HepG2 (cell line): ENCODE results near the gene KIF13A. TPM values are rescaled to one million over a fixed set of nuclear protein-coding genes. Genes with fewer than 3 reads are reported as not detected.

Experiments
- ARNT2 ChIP-seq: sonication (generic); formaldehyde crosslinking; IDR thresholded peaks from 2 replicates; pipeline ENCODE4 v1.8.0; 2022; ENCODE audit warnings: mild to moderate bottlenecking, low read depth, missing genetic modification reagents, moderate library complexity
- EHMT2 ChIP-seq: fragments of 200-600 bp; sonication (generic); IDR thresholded peaks from 2 replicates; pipeline ENCODE4 v1.7.0; 2017; ENCODE audit warnings: antibody characterized with exemption, low read depth, low read length, borderline replicate concordance
- GABPB1 ChIP-seq: IDR thresholded peaks from 2 replicates; pipeline ENCODE4 v1.6.1; 2016; ENCODE audit warnings: mild to moderate bottlenecking, missing genetic modification reagents, moderate library complexity, missing compliant biosample characterization
- HIC2 ChIP-seq: sonication (generic); formaldehyde crosslinking; IDR thresholded peaks from 2 replicates; pipeline ENCODE4 v1.9.0; 2022; ENCODE audit warnings: low read depth, missing genetic modification reagents
- HIVEP1 ChIP-seq: sonication (generic); formaldehyde crosslinking; IDR thresholded peaks from 2 replicates; pipeline ENCODE4 v1.4.0; 2020; ENCODE audit warnings: mild to moderate bottlenecking, missing genetic modification reagents
- JARID2 ChIP-seq: sonication (generic); formaldehyde crosslinking; IDR thresholded peaks from 2 replicates; pipeline ENCODE4 v1.8.1; 2023; ENCODE audit warnings: missing genetic modification reagents, inconsistent platforms; ENCODE audit not compliant: insufficient replicate concordance
- PBX2 ChIP-seq: IDR thresholded peaks from 2 replicates; pipeline ENCODE4 v1.6.1; 2016; ENCODE audit warnings: control low read depth
- POLR2A ChIP-seq, 2 experiments: IDR thresholded peaks; 2 replicates each; pipeline ENCODE4 v1.6.1; 2011; ENCODE audit warnings: low read depth in 2 of 2, low read length in 2 of 2, mild to moderate bottlenecking in 1 of 2, moderate library complexity in 1 of 2; ENCODE audit not compliant: insufficient read depth in 1 of 2
- POLR2AphosphoS2 ChIP-seq: IDR thresholded peaks from 2 replicates; pipeline ENCODE4 v1.6.1; 2011; ENCODE audit warnings: low read depth, low read length, improper control_type of control experiment
- REL ChIP-seq: sonication (generic); formaldehyde crosslinking; conservative IDR thresholded peaks from 2 replicates; pipeline ENCODE4 v1.8.0; 2022; ENCODE audit warnings: mild to moderate bottlenecking, missing genetic modification reagents, moderate library complexity
- SIN3A ChIP-seq: IDR thresholded peaks from 2 replicates; pipeline ENCODE4 v1.6.1; 2011; ENCODE audit warnings: low read depth, mild to moderate bottlenecking, control low read depth, low read length, borderline replicate concordance
- SMAD1 ChIP-seq: sonication (generic); formaldehyde crosslinking; IDR thresholded peaks from 2 replicates; pipeline ENCODE4 v1.4.0; 2020; ENCODE audit warnings: missing genetic modification reagents, low read depth, mild to moderate bottlenecking, borderline replicate concordance
- THAP11 ChIP-seq: IDR thresholded peaks from 2 replicates; pipeline ENCODE4 v1.6.1; 2016; ENCODE audit warnings: missing biosample characterization, missing genetic modification reagents
- ZBTB42 ChIP-seq: sonication (generic); formaldehyde crosslinking; IDR thresholded peaks from 2 replicates; pipeline ENCODE4 v1.5.0; 2020; ENCODE audit warnings: mild to moderate bottlenecking, missing genetic modification reagents
- ZNF12 ChIP-seq: sonication (generic); formaldehyde crosslinking; IDR thresholded peaks from 2 replicates; pipeline ENCODE4 v1.5.0; 2020; ENCODE audit warnings: missing genetic modification reagents
- polyA plus RNA-seq, 8 experiments: library from polyadenylated mRNA; depleted of rRNA in 3 of 8; stranded (reverse) in 7 of 8; unstranded in 1 of 8; fragments of >200 nt; fragmentation: Illumina TruSeq in 4 of 8; extraction: Trizol in 4 of 8; gene quantifications; 2 replicates each; pipeline versions ENCODE4 v1.2.1 to v1.2.3, GENCODE V29; 2011 to 2016; ENCODE audit warnings: low read depth in 4 of 8, missing spikeins in 1 of 8, mixed read lengths in 1 of 8; ENCODE audit not compliant: insufficient read depth in 1 of 8
- total RNA-seq, 5 experiments: library from RNA; depleted of rRNA; stranded (reverse); fragments of >200 nt; fragmentation: Illumina TruSeq; extraction: Trizol; gene quantifications; 2 replicates each; pipeline ENCODE4 v1.2.3, GENCODE V29; 2016; ENCODE audit warnings: low read depth in 1 of 5
- TF ChIP-seq, protein P1 (sequence below): sonication (generic); formaldehyde crosslinking; IDR thresholded peaks from 2 replicates; pipeline ENCODE4 v1.4.0; 2020; ENCODE audit warnings: missing genetic modification reagents
- TF ChIP-seq, protein P2 (sequence below): sonication (generic); formaldehyde crosslinking; conservative IDR thresholded peaks from 2 replicates; pipeline ENCODE4 v1.8.0; 2022; ENCODE audit warnings: mild to moderate bottlenecking, moderate library complexity, missing genetic modification reagents
- TF ChIP-seq, protein P3 (sequence below): IDR thresholded peaks from 2 replicates; pipeline ENCODE4 v1.6.1; 2012; ENCODE audit warnings: low read length, improper control_type of control experiment

The KIF13A gene
- total and polyA plus RNA-seq, 2 of the 13 experiments (the other 11 are each of a cell fraction or from before 2014, with no cell fraction given): 21.1 to 37.2 TPM

DNA sequence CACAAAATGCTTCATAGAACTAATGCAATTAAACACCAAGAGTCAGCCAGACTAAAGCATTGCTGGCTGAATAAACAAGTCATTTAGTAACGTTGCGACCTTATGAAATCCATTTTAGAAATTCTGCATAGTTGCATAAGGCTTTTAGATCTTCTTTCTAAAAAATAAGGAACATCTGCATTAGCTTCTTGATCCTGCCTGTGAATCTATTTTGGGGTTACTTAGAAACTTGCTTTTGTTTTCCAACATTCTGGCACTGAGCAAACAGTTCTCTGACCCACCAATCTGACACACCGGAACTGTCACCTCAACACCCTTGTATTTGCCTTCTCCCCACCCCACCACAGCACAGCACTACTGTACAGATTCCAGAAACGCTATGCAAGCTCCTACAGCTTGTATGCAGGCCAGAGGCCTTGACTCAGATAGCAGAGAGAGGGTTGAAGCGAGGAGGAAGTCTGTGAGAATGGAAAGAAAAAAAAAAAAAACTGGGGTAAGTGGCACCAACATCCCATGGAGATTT is 55.0 kb downstream of the KIF13A start (continued):
- TF ChIP-seq GABPB1 (CRISPR knock-in tag): peak; percentile 61; the same call in 1 of the 2 replicates
- no peak for TF ChIP-seq SIN3A
- TF ChIP-seq JARID2 (CRISPR knock-in tag): no peak
- TF ChIP-seq HIC2 (CRISPR knock-in tag): no peak
- TF ChIP-seq, protein P1, sequence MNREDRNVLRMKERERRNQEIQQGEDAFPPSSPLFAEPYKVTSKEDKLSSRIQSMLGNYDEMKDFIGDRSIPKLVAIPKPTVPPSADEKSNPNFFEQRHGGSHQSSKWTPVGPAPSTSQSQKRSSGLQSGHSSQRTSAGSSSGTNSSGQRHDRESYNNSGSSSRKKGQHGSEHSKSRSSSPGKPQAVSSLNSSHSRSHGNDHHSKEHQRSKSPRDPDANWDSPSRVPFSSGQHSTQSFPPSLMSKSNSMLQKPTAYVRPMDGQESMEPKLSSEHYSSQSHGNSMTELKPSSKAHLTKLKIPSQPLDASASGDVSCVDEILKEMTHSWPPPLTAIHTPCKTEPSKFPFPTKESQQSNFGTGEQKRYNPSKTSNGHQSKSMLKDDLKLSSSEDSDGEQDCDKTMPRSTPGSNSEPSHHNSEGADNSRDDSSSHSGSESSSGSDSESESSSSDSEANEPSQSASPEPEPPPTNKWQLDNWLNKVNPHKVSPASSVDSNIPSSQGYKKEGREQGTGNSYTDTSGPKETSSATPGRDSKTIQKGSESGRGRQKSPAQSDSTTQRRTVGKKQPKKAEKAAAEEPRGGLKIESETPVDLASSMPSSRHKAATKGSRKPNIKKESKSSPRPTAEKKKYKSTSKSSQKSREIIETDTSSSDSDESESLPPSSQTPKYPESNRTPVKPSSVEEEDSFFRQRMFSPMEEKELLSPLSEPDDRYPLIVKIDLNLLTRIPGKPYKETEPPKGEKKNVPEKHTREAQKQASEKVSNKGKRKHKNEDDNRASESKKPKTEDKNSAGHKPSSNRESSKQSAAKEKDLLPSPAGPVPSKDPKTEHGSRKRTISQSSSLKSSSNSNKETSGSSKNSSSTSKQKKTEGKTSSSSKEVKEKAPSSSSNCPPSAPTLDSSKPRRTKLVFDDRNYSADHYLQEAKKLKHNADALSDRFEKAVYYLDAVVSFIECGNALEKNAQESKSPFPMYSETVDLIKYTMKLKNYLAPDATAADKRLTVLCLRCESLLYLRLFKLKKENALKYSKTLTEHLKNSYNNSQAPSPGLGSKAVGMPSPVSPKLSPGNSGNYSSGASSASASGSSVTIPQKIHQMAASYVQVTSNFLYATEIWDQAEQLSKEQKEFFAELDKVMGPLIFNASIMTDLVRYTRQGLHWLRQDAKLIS: no peak
- TF ChIP-seq ARNT2 (CRISPR knock-in tag): no peak
- TF ChIP-seq POLR2A (IDR thresholded peaks at IDR 0.05; ENCODE audit: insufficient read depth in 1 of 2, low read depth in 2 of 2, low read length in 2 of 2): no peak
- TF ChIP-seq, protein P2, sequence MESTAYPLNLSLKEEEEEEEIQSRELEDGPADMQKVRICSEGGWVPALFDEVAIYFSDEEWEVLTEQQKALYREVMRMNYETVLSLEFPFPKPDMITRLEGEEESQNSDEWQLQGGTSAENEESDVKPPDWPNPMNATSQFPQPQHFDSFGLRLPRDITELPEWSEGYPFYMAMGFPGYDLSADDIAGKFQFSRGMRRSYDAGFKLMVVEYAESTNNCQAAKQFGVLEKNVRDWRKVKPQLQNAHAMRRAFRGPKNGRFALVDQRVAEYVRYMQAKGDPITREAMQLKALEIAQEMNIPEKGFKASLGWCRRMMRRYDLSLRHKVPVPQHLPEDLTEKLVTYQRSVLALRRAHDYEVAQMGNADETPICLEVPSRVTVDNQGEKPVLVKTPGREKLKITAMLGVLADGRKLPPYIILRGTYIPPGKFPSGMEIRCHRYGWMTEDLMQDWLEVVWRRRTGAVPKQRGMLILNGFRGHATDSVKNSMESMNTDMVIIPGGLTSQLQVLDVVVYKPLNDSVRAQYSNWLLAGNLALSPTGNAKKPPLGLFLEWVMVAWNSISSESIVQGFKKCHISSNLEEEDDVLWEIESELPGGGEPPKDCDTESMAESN (CRISPR knock-in tag): 0 out of 2 replicates have a peak, but pooled peaks have one; percentile 46
- no peak for TF ChIP-seq HIVEP1 (CRISPR knock-in tag)
- no peak for TF ChIP-seq REL (CRISPR knock-in tag)
- TF ChIP-seq SMAD1 (CRISPR knock-in tag): no peak
- TF ChIP-seq EHMT2: no peak
- TF ChIP-seq POLR2AphosphoS2: no peak
- TF ChIP-seq, protein P3, sequence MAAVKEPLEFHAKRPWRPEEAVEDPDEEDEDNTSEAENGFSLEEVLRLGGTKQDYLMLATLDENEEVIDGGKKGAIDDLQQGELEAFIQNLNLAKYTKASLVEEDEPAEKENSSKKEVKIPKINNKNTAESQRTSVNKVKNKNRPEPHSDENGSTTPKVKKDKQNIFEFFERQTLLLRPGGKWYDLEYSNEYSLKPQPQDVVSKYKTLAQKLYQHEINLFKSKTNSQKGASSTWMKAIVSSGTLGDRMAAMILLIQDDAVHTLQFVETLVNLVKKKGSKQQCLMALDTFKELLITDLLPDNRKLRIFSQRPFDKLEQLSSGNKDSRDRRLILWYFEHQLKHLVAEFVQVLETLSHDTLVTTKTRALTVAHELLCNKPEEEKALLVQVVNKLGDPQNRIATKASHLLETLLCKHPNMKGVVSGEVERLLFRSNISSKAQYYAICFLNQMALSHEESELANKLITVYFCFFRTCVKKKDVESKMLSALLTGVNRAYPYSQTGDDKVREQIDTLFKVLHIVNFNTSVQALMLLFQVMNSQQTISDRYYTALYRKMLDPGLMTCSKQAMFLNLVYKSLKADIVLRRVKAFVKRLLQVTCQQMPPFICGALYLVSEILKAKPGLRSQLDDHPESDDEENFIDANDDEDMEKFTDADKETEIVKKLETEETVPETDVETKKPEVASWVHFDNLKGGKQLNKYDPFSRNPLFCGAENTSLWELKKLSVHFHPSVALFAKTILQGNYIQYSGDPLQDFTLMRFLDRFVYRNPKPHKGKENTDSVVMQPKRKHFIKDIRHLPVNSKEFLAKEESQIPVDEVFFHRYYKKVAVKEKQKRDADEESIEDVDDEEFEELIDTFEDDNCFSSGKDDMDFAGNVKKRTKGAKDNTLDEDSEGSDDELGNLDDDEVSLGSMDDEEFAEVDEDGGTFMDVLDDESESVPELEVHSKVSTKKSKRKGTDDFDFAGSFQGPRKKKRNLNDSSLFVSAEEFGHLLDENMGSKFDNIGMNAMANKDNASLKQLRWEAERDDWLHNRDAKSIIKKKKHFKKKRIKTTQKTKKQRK: no peak
- TF ChIP-seq ZBTB42: no peak
- no peak; the same call in 1 of the 2 replicates for TF ChIP-seq ZNF12
- TF ChIP-seq PBX2 (CRISPR knock-in tag): no peak
- TF ChIP-seq THAP11 (CRISPR knock-in tag): peak; percentile 49
